IMR-90 (cell line): ENCODE measurements around the gene GATAD2A.

Source experiments
- BHLHE40 ChIP-seq: fragments of 150-350 bp; IDR thresholded peaks from 2 replicates; pipeline ENCODE4 v1.6.1; 2016; ENCODE audit warnings: mild to moderate bottlenecking, low read depth, low read length
- CHD1 ChIP-seq: IDR thresholded peaks from 2 replicates; pipeline ENCODE4 v1.6.1; 2012; ENCODE audit warnings: low read depth, low read length, improper control_type of control experiment
- CTCF ChIP-seq: conservative IDR thresholded peaks from 2 replicates; pipeline ENCODE4 v1.5.1; 2012; ENCODE audit warnings: mild to moderate bottlenecking, low read depth, low read length, improper control_type of control experiment

- TF ChIP-seq BHLHE40 (no peak), CTCF (no peak), CHD1 (no peak)
Observed at GRCh38 chr19:19514215-19514657, 108.8 kb downstream of the GATAD2A start.
